Lower leg skin (tissue), 3 donors: ENCODE data around the gene SMC1B.

Source experiments
- CTCF ChIP-seq, 3 donors: fragments of 450-650 bp; IDR thresholded peaks; one replicate each; pipeline ENCODE4 v1.5.1; 2016; ENCODE audit warnings: antibody characterized with exemption in 3 of 3, mild to moderate bottlenecking in 3 of 3, moderate library complexity in 2 of 3
- POLR2A ChIP-seq, 2 donors: fragments of 450-650 bp; IDR thresholded peaks; one replicate each; pipeline ENCODE4 v1.6.1; 2016 to 2017; ENCODE audit warnings: antibody characterized with exemption in 2 of 2, mild to moderate bottlenecking in 1 of 2, moderate library complexity in 1 of 2

GRCh38 chr22:45336971-45337431 lies 76.4 kb downstream of the SMC1B start:
- no peak for TF ChIP-seq CTCF (IDR thresholded peaks at IDR 0.05)
- TF ChIP-seq POLR2A (IDR thresholded peaks at IDR 0.05), result no peak
